NT2/D1 (cell line): ENCODE data around the gene TTC22.

Experiments used
- SUZ12 ChIP-seq: IDR thresholded peaks from 2 replicates; pipeline ENCODE4 v1.6.1; 2011; ENCODE audit not compliant: insufficient read length, insufficient read depth; ENCODE audit errors: extremely low read depth
- YY1 ChIP-seq: IDR thresholded peaks from 2 replicates; pipeline ENCODE4 v1.6.1; 2011; ENCODE audit not compliant: insufficient read length, insufficient read depth
- ZNF274 ChIP-seq: IDR thresholded peaks from 2 replicates; pipeline ENCODE4 v1.6.1; 2011; ENCODE audit warnings: mild to moderate bottlenecking, low read depth, low read length

GRCh38 chr1:54767526-54767925, 33.6 kb downstream of the TTC22 start:
- no peak for TF ChIP-seq YY1
- TF ChIP-seq ZNF274, result no peak
- TF ChIP-seq SUZ12, result no peak
